ENCODE data around the gene POLR2M. TPM values are rescaled to one million over a fixed set of nuclear protein-coding genes. Genes with fewer than 3 reads are reported as not detected.

Gene POLR2M
- polyA plus RNA-seq, 1 of the 3 experiments (the other 2 are of a cell fraction) = 160 TPM

- CTCF ChIA-PET = interaction anchor here (0.6 to 16.4 kb wide), 7 partner anchors 12 to 436 kb away, joined by 3 to 315 read pairs (median 4); partner anchors contain the start of gene ALDH1A2
These were observed 40.3 kb downstream of the POLR2M start for GRCh38 chr15:57746786-57747185.

More at GRCh38 chr15:57746786-57747185, 40.3 kb downstream of the POLR2M start:
- POLR2A ChIA-PET = no interaction called here
- Histone ChIP-seq H3K4me2 (no peak overlapping the region), H3K27me3 (ENCODE audit: insufficient read depth) (no peaks in the 10 kb centered on the region), H4K20me1 (ENCODE audit: insufficient read depth) (no peaks in the 10 kb centered on the region), H3K27ac (ENCODE audit: low read depth in 2 of 2, low read length in 1 of 2) (no peak overlapping the region), H3F3A (replicated peaks; ENCODE audit: insufficient read depth) (no peaks in the 10 kb centered on the region), H3K9ac (no peak overlapping the region), H3K4me1 (ENCODE audit: control insufficient read depth in 1 of 2, insufficient read depth in 2 of 2, low read depth in 1 of 2, low read length in 1 of 2) (no peaks in the 10 kb centered on the region; a peak in 1 of 4 replicates), H3K36me3 (replicated peaks in 1 of 2; ENCODE audit: control insufficient read depth in 1 of 2, insufficient read depth in 2 of 2, low read length in 1 of 2) (no peaks in the 10 kb centered on the region), H3K9me2 (no peaks in the 10 kb centered on the region), H2AFZ (ENCODE audit: low read depth) (no peak overlapping the region), H3K4me3 (ENCODE audit: low read depth in 2 of 2, low read length in 1 of 2) (no peak overlapping the region), H3K9me3 (no peaks in the 10 kb centered on the region), H3K79me2 (ENCODE audit: insufficient read depth) (no peaks in the 10 kb centered on the region)
- TF ChIP-seq, protein P1, sequence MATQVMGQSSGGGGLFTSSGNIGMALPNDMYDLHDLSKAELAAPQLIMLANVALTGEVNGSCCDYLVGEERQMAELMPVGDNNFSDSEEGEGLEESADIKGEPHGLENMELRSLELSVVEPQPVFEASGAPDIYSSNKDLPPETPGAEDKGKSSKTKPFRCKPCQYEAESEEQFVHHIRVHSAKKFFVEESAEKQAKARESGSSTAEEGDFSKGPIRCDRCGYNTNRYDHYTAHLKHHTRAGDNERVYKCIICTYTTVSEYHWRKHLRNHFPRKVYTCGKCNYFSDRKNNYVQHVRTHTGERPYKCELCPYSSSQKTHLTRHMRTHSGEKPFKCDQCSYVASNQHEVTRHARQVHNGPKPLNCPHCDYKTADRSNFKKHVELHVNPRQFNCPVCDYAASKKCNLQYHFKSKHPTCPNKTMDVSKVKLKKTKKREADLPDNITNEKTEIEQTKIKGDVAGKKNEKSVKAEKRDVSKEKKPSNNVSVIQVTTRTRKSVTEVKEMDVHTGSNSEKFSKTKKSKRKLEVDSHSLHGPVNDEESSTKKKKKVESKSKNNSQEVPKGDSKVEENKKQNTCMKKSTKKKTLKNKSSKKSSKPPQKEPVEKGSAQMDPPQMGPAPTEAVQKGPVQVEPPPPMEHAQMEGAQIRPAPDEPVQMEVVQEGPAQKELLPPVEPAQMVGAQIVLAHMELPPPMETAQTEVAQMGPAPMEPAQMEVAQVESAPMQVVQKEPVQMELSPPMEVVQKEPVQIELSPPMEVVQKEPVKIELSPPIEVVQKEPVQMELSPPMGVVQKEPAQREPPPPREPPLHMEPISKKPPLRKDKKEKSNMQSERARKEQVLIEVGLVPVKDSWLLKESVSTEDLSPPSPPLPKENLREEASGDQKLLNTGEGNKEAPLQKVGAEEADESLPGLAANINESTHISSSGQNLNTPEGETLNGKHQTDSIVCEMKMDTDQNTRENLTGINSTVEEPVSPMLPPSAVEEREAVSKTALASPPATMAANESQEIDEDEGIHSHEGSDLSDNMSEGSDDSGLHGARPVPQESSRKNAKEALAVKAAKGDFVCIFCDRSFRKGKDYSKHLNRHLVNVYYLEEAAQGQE (IDR thresholded peaks at IDR 0.05; ENCODE audit: low read depth, low read length) = no peak
- TF ChIP-seq, protein P2, sequence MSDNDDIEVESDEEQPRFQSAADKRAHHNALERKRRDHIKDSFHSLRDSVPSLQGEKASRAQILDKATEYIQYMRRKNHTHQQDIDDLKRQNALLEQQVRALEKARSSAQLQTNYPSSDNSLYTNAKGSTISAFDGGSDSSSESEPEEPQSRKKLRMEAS (IDR thresholded peaks at IDR 0.05; ENCODE audit: low read depth) = no peak
- TF ChIP-seq EP300 (IDR thresholded peaks at IDR 0.05; ENCODE audit: borderline replicate concordance in 1 of 2, low read depth in 1 of 2, low read length in 1 of 2) = no peak
- no peak for TF ChIP-seq YY1 (IDR thresholded peaks at IDR 0.05; ENCODE audit: low read depth)
- no peak for TF ChIP-seq FOXJ3 (CRISPR knock-in tag; IDR thresholded peaks at IDR 0.05)
- TF ChIP-seq, protein P3, sequence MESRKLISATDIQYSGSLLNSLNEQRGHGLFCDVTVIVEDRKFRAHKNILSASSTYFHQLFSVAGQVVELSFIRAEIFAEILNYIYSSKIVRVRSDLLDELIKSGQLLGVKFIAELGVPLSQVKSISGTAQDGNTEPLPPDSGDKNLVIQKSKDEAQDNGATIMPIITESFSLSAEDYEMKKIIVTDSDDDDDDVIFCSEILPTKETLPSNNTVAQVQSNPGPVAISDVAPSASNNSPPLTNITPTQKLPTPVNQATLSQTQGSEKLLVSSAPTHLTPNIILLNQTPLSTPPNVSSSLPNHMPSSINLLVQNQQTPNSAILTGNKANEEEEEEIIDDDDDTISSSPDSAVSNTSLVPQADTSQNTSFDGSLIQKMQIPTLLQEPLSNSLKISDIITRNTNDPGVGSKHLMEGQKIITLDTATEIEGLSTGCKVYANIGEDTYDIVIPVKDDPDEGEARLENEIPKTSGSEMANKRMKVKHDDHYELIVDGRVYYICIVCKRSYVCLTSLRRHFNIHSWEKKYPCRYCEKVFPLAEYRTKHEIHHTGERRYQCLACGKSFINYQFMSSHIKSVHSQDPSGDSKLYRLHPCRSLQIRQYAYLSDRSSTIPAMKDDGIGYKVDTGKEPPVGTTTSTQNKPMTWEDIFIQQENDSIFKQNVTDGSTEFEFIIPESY (IDR thresholded peaks at IDR 0.05; ENCODE audit: borderline replicate concordance, low read depth) = no peak
- TF ChIP-seq TEAD4 (IDR thresholded peaks at IDR 0.05; ENCODE audit: borderline replicate concordance, insufficient read depth) = no peak
- TF ChIP-seq SIN3A (IDR thresholded peaks at IDR 0.05; ENCODE audit: borderline replicate concordance, low read depth, low read length) = no peak
- TF ChIP-seq CHD2 (IDR thresholded peaks at IDR 0.05; ENCODE audit: low read length, partially characterized antibody) = no peak
- TF ChIP-seq, protein P4, sequence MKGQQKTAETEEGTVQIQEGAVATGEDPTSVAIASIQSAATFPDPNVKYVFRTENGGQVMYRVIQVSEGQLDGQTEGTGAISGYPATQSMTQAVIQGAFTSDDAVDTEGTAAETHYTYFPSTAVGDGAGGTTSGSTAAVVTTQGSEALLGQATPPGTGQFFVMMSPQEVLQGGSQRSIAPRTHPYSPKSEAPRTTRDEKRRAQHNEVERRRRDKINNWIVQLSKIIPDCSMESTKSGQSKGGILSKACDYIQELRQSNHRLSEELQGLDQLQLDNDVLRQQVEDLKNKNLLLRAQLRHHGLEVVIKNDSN (IDR thresholded peaks at IDR 0.05; ENCODE audit: borderline replicate concordance, low read depth) = no peak
- no peak for TF ChIP-seq SMC3 (IDR thresholded peaks at IDR 0.05; ENCODE audit: low read depth, low read length)
- no peak for TF ChIP-seq FOSL2 (IDR thresholded peaks at IDR 0.05; ENCODE audit: borderline replicate concordance, low read depth)
- TF ChIP-seq RAD21 (IDR thresholded peaks at IDR 0.05; ENCODE audit: low read length) = no peak
- TF ChIP-seq ELF1 (IDR thresholded peaks at IDR 0.05) = no peak
- no peak for TF ChIP-seq RCOR1 (IDR thresholded peaks at IDR 0.05; ENCODE audit: low read length)
- TF ChIP-seq, protein P5, sequence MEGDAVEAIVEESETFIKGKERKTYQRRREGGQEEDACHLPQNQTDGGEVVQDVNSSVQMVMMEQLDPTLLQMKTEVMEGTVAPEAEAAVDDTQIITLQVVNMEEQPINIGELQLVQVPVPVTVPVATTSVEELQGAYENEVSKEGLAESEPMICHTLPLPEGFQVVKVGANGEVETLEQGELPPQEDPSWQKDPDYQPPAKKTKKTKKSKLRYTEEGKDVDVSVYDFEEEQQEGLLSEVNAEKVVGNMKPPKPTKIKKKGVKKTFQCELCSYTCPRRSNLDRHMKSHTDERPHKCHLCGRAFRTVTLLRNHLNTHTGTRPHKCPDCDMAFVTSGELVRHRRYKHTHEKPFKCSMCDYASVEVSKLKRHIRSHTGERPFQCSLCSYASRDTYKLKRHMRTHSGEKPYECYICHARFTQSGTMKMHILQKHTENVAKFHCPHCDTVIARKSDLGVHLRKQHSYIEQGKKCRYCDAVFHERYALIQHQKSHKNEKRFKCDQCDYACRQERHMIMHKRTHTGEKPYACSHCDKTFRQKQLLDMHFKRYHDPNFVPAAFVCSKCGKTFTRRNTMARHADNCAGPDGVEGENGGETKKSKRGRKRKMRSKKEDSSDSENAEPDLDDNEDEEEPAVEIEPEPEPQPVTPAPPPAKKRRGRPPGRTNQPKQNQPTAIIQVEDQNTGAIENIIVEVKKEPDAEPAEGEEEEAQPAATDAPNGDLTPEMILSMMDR (IDR thresholded peaks at IDR 0.05) = no peak
- TF ChIP-seq JUND (IDR thresholded peaks at IDR 0.05) = no peak
- DNase-seq = no peak
- WGBS (ENCODE audit: low lambda C conversion rate) = 73% methylated on average over 9 of the region's 9 CpGs

All from SK-N-SH (cell line).